ENCODE measurements around the gene PPP1R16B.

PPP1R16B gene

GRCh38 chr20:38805502-38805957 lies at the start of gene PPP1R16B:
Gene PPP1R16B, plus strand, starts transcription at chr20:38805697. Its CDS starts 30,229 bp downstream, at chr20:38835926.
- peak; percentile 66 for DNase-seq

DNA sequence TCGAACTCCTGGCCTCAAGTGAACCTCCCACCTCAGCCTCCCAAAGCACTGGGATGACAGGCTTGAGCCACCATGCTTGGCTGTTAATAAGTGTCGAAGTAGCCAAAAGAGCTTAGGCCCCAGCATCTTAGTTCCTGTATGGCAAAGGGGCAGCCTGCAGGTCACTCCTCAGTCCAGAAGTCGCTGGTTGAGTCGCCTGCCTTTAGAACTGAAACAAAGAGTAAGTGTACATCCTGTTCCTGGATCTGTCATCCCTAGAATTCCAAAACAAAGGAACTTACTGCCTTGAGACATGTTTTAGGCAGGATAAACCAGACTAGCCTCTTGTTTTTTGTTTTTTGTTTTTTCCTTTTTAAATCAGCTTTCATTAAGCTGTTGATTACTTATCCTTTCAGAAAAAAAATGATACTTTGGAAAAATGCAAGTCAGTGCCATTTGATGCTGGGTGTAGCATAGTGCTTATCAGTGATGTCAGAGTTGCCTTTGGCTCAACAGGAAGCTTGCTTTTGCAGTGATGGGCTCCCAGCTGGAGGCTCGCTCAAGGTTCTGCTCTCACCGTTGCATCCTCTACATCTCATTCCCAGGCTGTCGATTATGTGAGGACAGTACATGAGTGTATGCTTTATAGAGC lies 48.2 kb upstream of the PPP1R16B start:
- peak; percentile 14 for DNase-seq

GRCh38 chr20:38759106-38759505 lies 46.4 kb upstream of the PPP1R16B start:
- no peak for DNase-seq

DNA sequence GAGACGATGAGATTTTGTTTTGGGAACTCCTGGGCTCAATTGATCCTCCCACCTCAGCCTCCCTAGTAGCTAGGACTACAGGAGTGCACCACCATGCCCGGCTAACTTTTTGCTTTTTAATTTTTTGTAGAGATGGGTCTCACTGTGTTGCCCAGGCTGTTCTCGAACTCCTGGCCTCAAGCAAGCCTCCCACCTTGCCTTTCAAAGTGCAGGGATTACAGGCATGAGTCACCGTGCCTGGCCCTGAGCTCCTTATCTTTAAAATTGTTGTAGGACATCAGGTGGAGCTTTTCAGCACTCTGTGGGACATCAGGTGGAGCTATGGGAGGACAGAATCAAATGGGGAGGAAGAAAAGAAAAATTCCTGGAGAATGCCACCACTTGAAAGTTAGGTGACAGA lies 44.5 kb upstream of the PPP1R16B start:
- DNase-seq = no peak

DNA sequence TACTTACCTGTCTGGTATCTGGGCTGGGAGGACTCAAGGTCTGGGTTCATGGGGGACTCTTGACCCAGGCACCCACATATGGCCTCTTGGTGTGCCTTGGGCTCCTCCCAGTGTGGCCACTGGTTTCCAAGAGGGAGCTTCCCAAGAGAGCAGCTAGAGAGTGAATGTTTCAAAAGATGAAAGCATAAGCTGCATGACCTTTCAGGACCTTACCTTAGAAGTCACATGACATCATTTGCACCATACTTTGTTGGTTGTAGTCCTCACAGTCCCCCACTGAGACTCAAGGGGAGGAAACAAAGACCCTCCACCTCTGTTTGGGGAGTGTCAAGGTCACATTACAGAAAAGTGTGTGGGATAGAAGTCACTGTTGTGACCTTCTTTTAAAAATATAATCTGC lies 43.3 kb upstream of the PPP1R16B start:
- no peak for DNase-seq

- no peak for DNase-seq
Measured at GRCh38 chr20:38763616-38764015, 41.9 kb upstream of the PPP1R16B start.

DNA sequence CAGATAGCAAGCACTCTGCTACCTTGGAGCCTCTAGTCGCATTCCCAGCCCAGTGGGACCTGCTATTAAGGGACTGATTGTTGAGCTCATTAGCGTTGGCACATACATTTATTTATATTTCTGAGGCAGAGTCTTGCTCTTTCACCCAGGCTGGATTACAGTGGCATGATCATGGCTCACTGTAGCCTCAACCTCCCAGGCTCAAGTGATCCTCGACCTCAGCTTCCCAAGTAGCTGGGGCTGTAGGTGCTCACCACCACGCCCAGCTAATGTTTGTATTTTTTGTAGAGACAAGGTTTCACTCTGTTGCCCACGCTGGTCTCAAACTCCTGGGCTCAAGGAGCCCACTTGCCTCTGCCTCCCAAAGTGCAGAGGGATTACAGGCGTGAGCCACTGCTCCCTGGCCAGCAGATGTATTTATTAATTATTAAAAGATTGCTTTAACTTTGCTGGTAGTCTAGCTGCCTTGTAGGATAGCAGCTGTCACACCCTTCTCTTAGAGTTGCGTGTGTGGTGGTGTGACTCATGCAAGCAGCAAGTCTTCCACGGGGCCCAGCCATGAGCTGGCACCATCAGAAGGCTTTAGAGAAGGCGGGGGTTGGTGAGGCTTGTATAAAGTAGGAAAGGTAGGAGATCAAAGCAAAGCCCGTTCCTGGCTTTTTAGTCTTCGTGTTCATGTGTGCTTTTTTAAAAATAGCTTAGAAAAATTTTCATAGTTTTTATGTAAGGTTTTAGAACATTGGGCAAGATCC lies 40.8 kb upstream of the PPP1R16B start:
- DNase-seq = peak; percentile 54

DNA sequence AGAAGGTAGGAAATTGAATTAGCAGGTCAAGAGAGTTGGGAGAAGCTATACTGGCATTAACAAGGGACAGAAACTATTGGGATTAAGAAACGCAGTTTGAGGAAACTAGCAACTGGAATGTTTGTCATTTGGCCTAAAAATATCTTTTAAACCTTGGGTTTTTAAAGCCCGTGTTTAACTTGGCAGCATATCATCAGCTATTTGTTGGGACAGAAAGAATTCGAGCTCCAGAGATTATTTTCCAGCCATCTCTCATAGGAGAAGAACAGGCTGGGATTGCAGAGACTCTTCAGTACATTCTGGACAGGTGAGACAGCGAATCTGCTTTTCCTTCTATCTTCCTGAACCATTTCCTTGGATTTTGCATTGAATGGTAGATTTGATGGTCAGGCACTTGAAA lies 39.4 kb upstream of the PPP1R16B start:
- DNase-seq = no peak

DNA sequence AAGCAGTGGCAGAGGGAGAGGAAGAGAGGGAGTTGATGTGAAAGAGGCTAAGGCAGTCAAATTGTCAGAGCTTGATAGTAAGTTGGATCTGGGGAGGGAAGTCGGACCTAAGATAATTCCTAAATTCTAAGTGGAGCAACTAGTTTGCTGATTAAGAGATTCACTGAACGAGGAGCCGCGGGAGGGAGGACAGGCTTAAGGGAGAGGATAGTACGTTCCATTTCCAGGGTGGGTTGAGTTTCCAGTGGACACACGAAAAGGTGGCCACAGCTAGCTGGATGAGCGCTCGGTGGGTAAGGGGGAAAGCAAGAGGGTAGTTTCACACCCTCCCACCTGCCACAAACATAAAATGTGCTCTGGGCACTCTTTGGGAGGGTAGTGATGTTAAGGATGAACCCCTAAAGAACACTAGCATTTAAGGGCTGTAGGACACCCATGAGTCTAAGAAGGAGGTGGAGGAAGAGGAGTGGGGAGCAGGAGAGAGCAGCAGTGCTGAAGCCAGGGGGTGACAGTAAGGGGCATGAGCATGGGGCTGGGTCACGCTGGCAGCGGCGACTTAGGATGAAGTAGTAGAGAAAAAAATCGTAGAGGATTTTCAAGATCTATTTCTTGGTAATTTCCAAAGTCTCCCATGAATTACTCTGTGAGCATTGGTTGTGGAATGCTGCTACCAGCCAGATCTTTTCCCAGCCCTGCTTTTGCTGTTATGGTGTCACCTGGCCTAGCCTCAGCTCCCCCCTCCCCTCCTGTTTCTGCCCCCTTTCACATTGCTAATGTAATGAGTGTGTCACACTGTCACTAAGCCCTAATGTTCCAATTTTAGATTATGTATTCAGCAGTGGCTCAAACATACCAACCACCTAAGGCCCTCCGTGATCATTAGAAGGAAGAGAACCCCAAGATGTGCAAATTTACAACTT lies 35.9 kb upstream of the PPP1R16B start:
- no peak for DNase-seq

DNA sequence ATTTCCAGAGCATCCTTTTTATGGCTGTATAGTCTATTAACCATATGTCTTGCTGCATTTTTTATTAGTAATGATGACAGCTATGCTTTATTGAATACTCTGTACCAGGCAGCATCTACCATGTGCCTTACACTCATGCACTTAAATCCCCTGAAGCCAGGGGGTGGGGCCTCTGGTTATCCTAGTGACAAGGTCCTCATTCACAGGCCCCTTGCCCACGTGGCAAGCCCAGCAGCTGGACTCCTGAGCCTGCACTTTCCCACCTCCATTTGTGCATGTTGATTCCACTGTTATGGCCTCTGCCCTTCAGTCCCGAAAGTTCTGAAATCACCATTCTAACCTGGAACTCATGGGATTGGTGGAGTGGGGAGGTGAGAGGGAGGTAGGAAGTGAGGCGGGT lies 35.0 kb upstream of the PPP1R16B start:
- no peak for DNase-seq

GRCh38 chr20:38770970-38771369 lies 34.5 kb upstream of the PPP1R16B start:
- no peak for DNase-seq

DNA sequence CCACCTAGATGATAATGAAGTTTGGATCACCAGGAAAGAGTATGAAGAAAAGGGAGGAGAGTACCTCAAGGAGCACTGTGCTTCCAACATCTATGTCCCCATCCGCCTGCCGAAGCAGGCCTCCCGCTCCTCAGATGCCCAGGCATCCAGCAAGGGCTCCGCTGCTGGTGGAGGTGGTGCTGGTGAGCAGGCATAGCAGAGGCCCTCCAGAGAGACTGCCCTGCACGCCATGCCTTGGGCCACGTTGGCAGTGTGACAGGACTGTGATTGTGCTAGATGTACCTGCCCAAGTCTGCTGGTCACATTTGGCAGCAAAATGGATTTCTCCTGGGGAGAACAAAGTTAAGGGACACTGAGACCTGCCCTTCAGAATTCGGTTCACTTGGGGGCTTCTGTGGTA lies 33.9 kb upstream of the PPP1R16B start:
- DNase-seq = no peak

DNA sequence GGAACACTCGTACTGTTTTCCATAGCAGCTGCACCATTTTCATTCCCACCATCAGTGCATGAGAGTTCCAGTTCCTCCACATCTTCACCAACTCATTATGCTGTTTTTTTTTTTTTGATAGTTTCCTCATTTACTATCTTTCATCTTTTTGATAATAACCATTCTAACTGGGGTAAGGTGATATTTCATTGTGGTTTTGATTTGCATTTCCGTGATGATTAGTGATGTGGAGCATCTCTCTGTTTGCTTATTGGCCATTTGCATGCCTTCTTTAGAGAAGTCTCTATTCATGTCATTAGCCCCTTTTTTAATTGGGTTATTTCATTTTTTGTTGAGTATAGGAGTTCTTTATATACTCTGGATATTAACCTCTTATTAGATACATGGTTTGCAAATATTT lies 31.3 kb upstream of the PPP1R16B start:
- DNase-seq = no peak

GRCh38 chr20:38776363-38776762 lies 29.1 kb upstream of the PPP1R16B start:
- no peak for DNase-seq

DNA sequence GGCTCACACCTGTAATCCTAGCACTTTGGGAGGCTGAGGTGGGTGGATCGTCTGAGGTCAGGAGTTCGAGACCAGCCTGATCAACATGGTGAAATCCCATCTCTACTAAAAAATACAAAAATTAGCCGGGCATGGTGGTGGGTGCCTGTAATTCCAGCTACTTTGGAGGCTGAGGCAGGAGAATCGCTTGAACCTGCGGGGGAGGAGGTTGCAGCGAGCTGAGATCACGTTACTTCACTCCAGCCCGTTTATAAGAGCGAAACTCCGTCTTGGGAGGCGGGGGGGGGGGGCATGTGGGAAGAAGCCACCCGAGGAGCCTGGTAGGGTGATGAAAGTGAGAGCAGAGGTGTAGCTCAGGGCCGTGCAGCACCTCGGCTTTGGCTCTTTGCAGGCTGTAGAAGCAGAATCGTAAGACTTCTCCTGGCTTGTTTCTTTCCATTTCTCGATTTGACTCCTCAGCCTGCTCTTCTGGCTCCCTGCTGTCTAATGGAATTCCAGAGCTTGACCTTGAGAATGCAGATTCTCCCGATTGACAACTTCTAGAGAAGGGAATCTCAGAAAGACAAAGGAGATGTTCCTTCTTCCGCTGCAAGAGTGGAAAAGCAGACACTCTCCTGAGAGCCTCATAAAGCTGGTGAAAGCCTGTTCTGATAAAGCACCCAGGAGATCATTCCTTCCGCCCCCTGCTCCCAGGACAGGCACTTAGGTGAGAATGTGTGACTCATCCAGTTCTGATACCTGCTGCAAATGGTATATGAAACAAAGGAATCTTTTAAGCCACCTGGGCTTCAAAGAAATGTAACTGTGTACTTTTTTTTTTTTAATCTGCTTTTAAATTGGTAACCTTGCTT lies 26.0 kb upstream of the PPP1R16B start:
- no peak for DNase-seq

- no peak for DNase-seq
Measured at GRCh38 chr20:38782275-38782674, 23.2 kb upstream of the PPP1R16B start.

- no peak for DNase-seq
Measured at GRCh38 chr20:38787870-38788269, 17.6 kb upstream of the PPP1R16B start.

DNA sequence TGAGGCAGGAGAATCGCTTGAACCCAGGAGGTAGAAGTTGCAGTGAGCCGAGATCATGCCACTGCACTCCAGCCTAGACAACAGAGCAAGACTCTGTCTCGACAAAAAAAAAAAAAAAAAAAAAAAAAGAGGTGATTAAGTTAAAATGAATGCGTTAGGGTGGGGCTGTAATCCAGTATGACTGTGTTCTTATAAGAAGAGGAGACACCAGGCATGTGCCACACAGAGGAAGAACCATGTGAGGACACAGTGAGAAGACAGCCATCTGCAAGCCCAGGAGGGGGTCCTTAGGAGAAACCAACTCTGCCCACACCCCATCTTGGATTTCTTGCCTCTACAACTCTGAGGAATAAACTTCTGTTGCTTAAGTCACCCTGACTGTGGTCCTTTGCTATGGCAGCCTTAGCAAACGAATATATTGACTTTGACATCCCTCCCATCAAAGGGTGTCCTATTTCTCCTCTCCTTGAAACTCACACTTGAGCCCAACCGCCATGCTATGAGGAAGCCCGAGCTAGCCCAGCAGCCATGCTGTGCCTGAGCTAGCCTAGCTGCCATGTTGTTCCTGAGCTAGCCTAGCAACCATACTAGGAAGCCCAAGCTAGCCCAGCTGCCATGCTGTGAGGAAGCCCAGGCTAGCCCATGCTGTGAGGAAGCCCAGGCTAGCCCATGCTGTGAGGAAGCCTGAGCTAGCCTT lies 15.8 kb upstream of the PPP1R16B start:
- no peak for DNase-seq

DNA sequence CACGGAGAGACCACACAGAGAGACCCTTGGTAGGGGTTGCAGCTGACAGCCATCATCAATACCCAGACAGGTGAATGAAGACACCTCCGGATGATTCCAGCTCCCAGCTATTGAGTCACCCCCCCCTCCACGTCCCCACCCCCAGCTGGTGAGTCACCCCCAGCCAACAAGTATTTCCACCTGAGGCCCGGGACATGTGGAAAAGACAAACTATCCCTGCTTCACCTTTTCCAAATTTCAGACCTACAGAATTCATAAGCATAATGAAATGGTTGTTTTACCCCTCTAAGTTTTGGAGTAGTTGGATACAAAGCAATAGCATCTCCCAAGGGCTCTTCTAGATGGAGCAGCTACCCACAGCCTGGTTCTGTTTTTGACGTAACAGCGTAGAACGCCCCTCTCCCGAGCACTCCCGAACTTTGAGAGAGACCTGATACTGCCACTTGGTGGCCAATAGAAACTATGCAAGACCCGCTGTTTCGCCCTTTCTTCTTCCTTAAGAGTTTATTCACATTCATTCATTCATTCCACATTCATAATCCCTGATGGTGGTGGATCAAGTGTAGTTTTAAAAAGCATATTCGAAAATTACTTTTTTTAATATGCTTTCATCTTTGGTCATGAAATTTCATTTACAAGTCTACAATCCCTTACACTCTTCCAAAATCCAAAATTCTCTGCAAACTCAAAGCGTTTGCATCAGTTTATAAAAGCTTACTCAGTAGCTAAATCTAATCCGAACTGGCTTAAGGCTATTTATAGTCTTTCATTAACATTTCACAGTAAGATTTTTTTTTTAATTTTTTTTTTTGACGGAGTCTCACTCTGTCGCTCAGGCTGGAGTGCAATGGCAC lies 15.1 kb upstream of the PPP1R16B start:
- peak; percentile 71 for DNase-seq

GRCh38 chr20:38791291-38791690 lies 14.2 kb upstream of the PPP1R16B start:
- DNase-seq = no peak

GRCh38 chr20:38791940-38792339 lies 13.6 kb upstream of the PPP1R16B start:
- DNase-seq = no peak

All from hematopoietic multipotent progenitor cell treated with erythropoietin and hydrocortisone succinate and interleukin-3 and kit ligand, for 6 days (in vitro differentiated cells).